H9 (cell line): ENCODE results near the gene B3GALNT2. TPM values are rescaled to one million over a fixed set of nuclear protein-coding genes. Genes with fewer than 3 reads are reported as not detected.

Experiments
- DNase-seq: peaks from one replicate; pipeline ENCODE4 v3.0.0-alpha.2; 2017
- H2AFZ ChIP-seq: one replicate; pipeline ENCODE4 v1.6.1; 2013; ENCODE audit warnings: mild to moderate bottlenecking, low read length, control low read depth, moderate library complexity
- H2AK5ac ChIP-seq: 2 replicates; pipeline ENCODE4 v1.6.1; 2013; ENCODE audit warnings: low read length, control low read depth, mixed read lengths; ENCODE audit not compliant: insufficient read length
- H2BK120ac ChIP-seq: one replicate; pipeline ENCODE4 v1.6.1; 2013; ENCODE audit warnings: low read depth, mild to moderate bottlenecking, low read length, control low read depth, inconsistent platforms; ENCODE audit not compliant: poor library complexity, severe bottlenecking
- H2BK12ac ChIP-seq: 2 replicates; pipeline ENCODE4 v1.6.1; 2013; ENCODE audit warnings: low read length, control low read depth, mixed read lengths, low read depth; ENCODE audit not compliant: insufficient read length
- H2BK15ac ChIP-seq: 2 replicates; pipeline ENCODE4 v1.6.1; 2013; ENCODE audit warnings: low read depth, low read length, control low read depth
- H2BK20ac ChIP-seq: one replicate; pipeline ENCODE4 v1.6.1; 2013; ENCODE audit warnings: low read depth, mild to moderate bottlenecking, low read length, control low read depth, inconsistent platforms; ENCODE audit not compliant: poor library complexity, severe bottlenecking
- H2BK5ac ChIP-seq: 2 replicates; pipeline ENCODE4 v1.6.1; 2013; ENCODE audit warnings: low read length, control low read depth, mixed read lengths; ENCODE audit not compliant: insufficient read length
- H3K14ac ChIP-seq: 2 replicates; pipeline ENCODE4 v1.6.1; 2013; ENCODE audit warnings: low read length, control low read depth; ENCODE audit not compliant: insufficient read depth
- H3K18ac ChIP-seq: 2 replicates; pipeline ENCODE4 v1.6.1; 2013; ENCODE audit warnings: low read depth, mild to moderate bottlenecking, mixed read lengths, low read length, control low read depth; ENCODE audit not compliant: insufficient read length
- H3K23ac ChIP-seq: 2 replicates; pipeline ENCODE4 v1.6.1; 2013; ENCODE audit warnings: low read length, control low read depth, mixed read lengths, low read depth; ENCODE audit not compliant: insufficient read length
- H3K23me2 ChIP-seq: 2 replicates; pipeline ENCODE4 v1.6.1; 2013; ENCODE audit warnings: low read depth, mild to moderate bottlenecking, mixed read lengths, low read length, control low read depth; ENCODE audit not compliant: insufficient read length, poor library complexity, severe bottlenecking
- H3K27ac ChIP-seq: 2 replicates; pipeline ENCODE4 v1.5.1; 2013; ENCODE audit warnings: low read length, control low read depth, mixed read lengths, low read depth; ENCODE audit not compliant: insufficient read length
- H3K27me3 ChIP-seq: 2 replicates; pipeline ENCODE4 v1.6.1; 2013; ENCODE audit warnings: low read length, control low read depth, inconsistent platforms; ENCODE audit not compliant: insufficient read depth
- H3K4ac ChIP-seq: 2 replicates; pipeline ENCODE4 v1.6.1; 2013; ENCODE audit warnings: low read depth, mild to moderate bottlenecking, control low read depth, inconsistent platforms, low read length, moderate library complexity
- H3K4me1 ChIP-seq: 2 replicates; pipeline ENCODE4 v1.6.1; 2013; ENCODE audit warnings: low read length, control low read depth, inconsistent platforms; ENCODE audit not compliant: insufficient read depth
- H3K4me2 ChIP-seq: 2 replicates; pipeline ENCODE4 v1.6.1; 2013; ENCODE audit warnings: low read length, control low read depth, mixed read lengths; ENCODE audit not compliant: insufficient read length, insufficient read depth
- H3K56ac ChIP-seq: 2 replicates; pipeline ENCODE4 v1.6.1; 2013; ENCODE audit warnings: low read depth, mild to moderate bottlenecking, mixed read lengths, low read length, control low read depth; ENCODE audit not compliant: insufficient read length
- H3K79me1 ChIP-seq: 2 replicates; pipeline ENCODE4 v1.6.1; 2013; ENCODE audit warnings: low read depth, mild to moderate bottlenecking, moderate library complexity, low read length, control low read depth, inconsistent platforms; ENCODE audit not compliant: insufficient read depth, poor library complexity, severe bottlenecking
- H3K79me2 ChIP-seq: 2 replicates; pipeline ENCODE4 v1.6.1; 2013; ENCODE audit warnings: low read length, control low read depth, inconsistent platforms; ENCODE audit not compliant: insufficient read depth
- H3K9ac ChIP-seq: 2 replicates; pipeline ENCODE4 v1.6.1; 2013; ENCODE audit warnings: low read length, control low read depth, mixed read lengths; ENCODE audit not compliant: insufficient read length; ENCODE audit errors: extremely low read depth
- H3K9me3 ChIP-seq: one replicate; pipeline ENCODE4 v1.6.1; 2013; ENCODE audit warnings: low read depth, low read length, inconsistent platforms; ENCODE audit not compliant: control insufficient read depth
- H3T11ph ChIP-seq: one replicate; pipeline ENCODE4 v1.6.1; 2013; ENCODE audit warnings: mild to moderate bottlenecking, low read length, control low read depth, inconsistent platforms
- H4K20me1 ChIP-seq: one replicate; pipeline ENCODE4 v1.6.1; 2013; ENCODE audit not compliant: control insufficient read depth, insufficient read length, insufficient read depth
- H4K5ac ChIP-seq: 2 replicates; pipeline ENCODE4 v1.6.1; 2013; ENCODE audit warnings: low read depth, mild to moderate bottlenecking, mixed read lengths, low read length, control low read depth; ENCODE audit not compliant: insufficient read length
- H4K8ac ChIP-seq: replicated peaks from 2 replicates; pipeline ENCODE4 v1.6.1; 2013; ENCODE audit warnings: low read length, control low read depth, mixed read lengths, low read depth; ENCODE audit not compliant: insufficient read length
- H4K91ac ChIP-seq: 2 replicates; pipeline ENCODE4 v1.6.1; 2013; ENCODE audit warnings: low read depth, mild to moderate bottlenecking, moderate library complexity, mixed read lengths, low read length, control low read depth; ENCODE audit not compliant: insufficient read length
- H3K27ac Mint-ChIP-seq, 3 experiments: 2 replicates in 2 of 3; 3 replicates in 1 of 3; pipeline ENCODE4 v1.8.0; 2020 to 2021; ENCODE audit warnings: mixed read lengths in 3 of 3, mild to moderate bottlenecking in 1 of 3, moderate library complexity in 1 of 3
- H3K27me3 Mint-ChIP-seq: 2 replicates; pipeline ENCODE4 v1.8.0; 2021; ENCODE audit warnings: low read depth, mild to moderate bottlenecking, moderate library complexity, mixed read lengths
- H3K36me3 Mint-ChIP-seq, 3 experiments: 2 replicates in 2 of 3; 3 replicates in 1 of 3; pipeline ENCODE4 v1.8.0; 2020 to 2021; ENCODE audit warnings: low read depth in 3 of 3, mixed read lengths in 3 of 3; ENCODE audit not compliant: insufficient read depth in 1 of 3
- H3K4me1 Mint-ChIP-seq, 2 experiments: 2 replicates each; pipeline ENCODE4 v1.8.0; 2020; ENCODE audit warnings: mixed read lengths in 2 of 2
- H3K4me3 Mint-ChIP-seq, 2 experiments: 2 replicates in 1 of 2; 3 replicates in 1 of 2; pipeline ENCODE4 v1.8.0; 2020 to 2021; ENCODE audit warnings: mild to moderate bottlenecking in 2 of 2, mixed read lengths in 2 of 2, moderate library complexity in 1 of 2
- H3K9me3 Mint-ChIP-seq, 2 experiments: 2 replicates in 1 of 2; 3 replicates in 1 of 2; pipeline ENCODE4 v1.8.0; 2020; ENCODE audit warnings: mild to moderate bottlenecking in 2 of 2, mixed read lengths in 2 of 2, moderate library complexity in 1 of 2
- WGBS: extraction: QIAGEN DNeasy Blood & Tissue Kit; methylation state at CpG from one replicate; pipeline ENCODE4 v1.1.7; 2013; ENCODE audit warnings: missing lambda C conversion rate, low lambda C conversion rate, mixed read lengths; ENCODE audit not compliant: insufficient read length; ENCODE audit errors: extremely low coverage; 5-methylcytosine and 5-hydroxymethylcytosine counted together
- total RNA-seq: library from RNA; stranded (reverse); gene quantifications from 2 replicates; pipeline ENCODE4 v1.2.1, GENCODE V29; 2021
- TF ChIP-seq, protein P1 (sequence below): fragments of 200-600 bp; sonication (generic); conservative IDR thresholded peaks from 3 replicates; pipeline ENCODE4 v1.8.0; 2021; ENCODE audit warnings: antibody characterized with exemption, mild to moderate bottlenecking

B3GALNT2 gene
- total RNA-seq, 1 experiment from 2014 or later, result 27.8 TPM

DNA sequence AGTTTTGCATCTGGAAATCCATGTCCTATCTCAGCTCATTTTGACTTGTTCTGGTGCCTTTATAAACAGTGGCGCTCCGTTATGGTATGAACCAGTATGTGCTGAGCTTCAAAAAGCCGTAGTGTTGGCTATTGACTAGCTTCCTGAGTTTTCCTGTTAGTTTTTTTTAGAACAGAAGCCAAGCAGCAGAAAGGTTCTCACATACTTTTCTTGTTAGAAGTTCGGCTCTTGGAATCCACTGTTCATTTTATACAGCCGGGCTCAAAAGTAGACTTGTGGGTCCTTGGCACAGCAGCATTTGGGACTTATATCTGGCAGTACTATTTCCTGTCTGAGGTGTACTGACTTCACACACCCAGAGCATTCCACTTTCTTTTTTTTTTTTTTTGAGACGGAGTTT, 73.3 kb downstream of the B3GALNT2 start:
- Histone ChIP-seq H3K18ac (no peak overlapping the region), H3K9ac (no peak overlapping the region), H3K23me2 (no peaks in the 10 kb centered on the region), H3T11ph (no peak overlapping the region), H4K20me1 (no peaks in the 10 kb centered on the region), H2BK5ac (no peak overlapping the region), H4K8ac (no peak overlapping the region), H2BK120ac (no peak overlapping the region), H3K27ac (no peak overlapping the region), H3K27me3 (no peaks in the 10 kb centered on the region), H3K4ac (no peak overlapping the region), H3K23ac (no peak overlapping the region), H2BK12ac (no peak overlapping the region), H3K56ac (no peak overlapping the region), H3K14ac (no peak overlapping the region), H3K79me1 (no peaks in the 10 kb centered on the region), H2AK5ac (no peak overlapping the region), H4K91ac (no peak overlapping the region), H4K5ac (no peak overlapping the region), H2AFZ (no peak overlapping the region), H3K4me1 (no peaks in the 10 kb centered on the region), H3K79me2 (no peaks in the 10 kb centered on the region), H2BK15ac (no peak overlapping the region), H3K4me2 (no peak overlapping the region), H3K9me3 (no peaks in the 10 kb centered on the region), H2BK20ac (no peak overlapping the region)
- TF ChIP-seq, protein P1, sequence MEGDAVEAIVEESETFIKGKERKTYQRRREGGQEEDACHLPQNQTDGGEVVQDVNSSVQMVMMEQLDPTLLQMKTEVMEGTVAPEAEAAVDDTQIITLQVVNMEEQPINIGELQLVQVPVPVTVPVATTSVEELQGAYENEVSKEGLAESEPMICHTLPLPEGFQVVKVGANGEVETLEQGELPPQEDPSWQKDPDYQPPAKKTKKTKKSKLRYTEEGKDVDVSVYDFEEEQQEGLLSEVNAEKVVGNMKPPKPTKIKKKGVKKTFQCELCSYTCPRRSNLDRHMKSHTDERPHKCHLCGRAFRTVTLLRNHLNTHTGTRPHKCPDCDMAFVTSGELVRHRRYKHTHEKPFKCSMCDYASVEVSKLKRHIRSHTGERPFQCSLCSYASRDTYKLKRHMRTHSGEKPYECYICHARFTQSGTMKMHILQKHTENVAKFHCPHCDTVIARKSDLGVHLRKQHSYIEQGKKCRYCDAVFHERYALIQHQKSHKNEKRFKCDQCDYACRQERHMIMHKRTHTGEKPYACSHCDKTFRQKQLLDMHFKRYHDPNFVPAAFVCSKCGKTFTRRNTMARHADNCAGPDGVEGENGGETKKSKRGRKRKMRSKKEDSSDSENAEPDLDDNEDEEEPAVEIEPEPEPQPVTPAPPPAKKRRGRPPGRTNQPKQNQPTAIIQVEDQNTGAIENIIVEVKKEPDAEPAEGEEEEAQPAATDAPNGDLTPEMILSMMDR, result no peak
- WGBS, result no CpG with 5 or more reads among the region's 6 CpGs
- Mint-ChIP-seq H3K9me3 (no peaks in the 10 kb centered on the region), H3K4me3 (no peak overlapping the region), H3K36me3 (peaks cover 7 to 31% (median 15%) of the 10 kb centered on the region in 3 experiments; a peak in 6 of 7 replicates), H3K27ac (peak overlapping the region in 1 of 3 experiments; percentile 23; a peak in 1 of 7 replicates), H3K4me1 (no peaks in the 10 kb centered on the region), H3K27me3 (no peaks in the 10 kb centered on the region)
- DNase-seq, result no peak
